K562 (cell line): Measurements from ENCODE around the gene PATL1. TPM values are rescaled to one million over a fixed set of nuclear protein-coding genes. Genes with fewer than 3 reads are reported as not detected.

ENCODE experiments used
- ATAC-seq: fragments of 200-7000 bp; cut with Tn5 transposase; 3 replicates; pipeline ENCODE4 v1.9.1; 2020; ENCODE audit warnings: moderate library complexity
- BruUV-seq: library from RNA; stranded (reverse); fragments of 400-500 nt; replicated peaks from 2 replicates; lab custom pipeline; 2021; lab: Mats Ljungman, UMichigan
- CTCF ChIA-PET: fragments of 300-600 bp; formaldehyde crosslinking; extraction: SDS; loops from one replicate; lab custom pipeline; 2021; ENCODE audit warnings: low intra/inter-chr PET ratio; lab: Yijun Ruan, JAX
- POLR2A ChIA-PET: fragments of 300-600, 350-650 bp; sonication (Branson Sonifier 250); formaldehyde crosslinking; extraction: SDS; loops from one replicate; lab custom pipeline; 2021; ENCODE audit warnings: antibody characterized with exemption, inconsistent platforms; lab: Yijun Ruan, JAX
- DNase-seq, 4 experiments: peaks; one replicate each; pipeline versions ENCODE4 v3.0.0 to v3.0.0-alpha.2; 2011 to 2018; ENCODE audit warnings: low spot score in 3 of 4, mixed read lengths in 3 of 4; ENCODE audit errors: extremely low read depth in 1 of 4
- FAIRE-seq: peaks from 2 replicates; lab custom pipeline; 2011; peaks lifted over from hg19 to GRCh38; lab: Jason Lieb, UNC
- H2AFZ ChIP-seq: 2 replicates; pipeline ENCODE4 v1.6.0; 2011; ENCODE audit warnings: low read depth, low read length, control low read depth, inconsistent platforms
- H3K27ac ChIP-seq: fragments of 200-600 bp; 3 replicates; pipeline ENCODE4 v1.8.0; 2011; ENCODE audit warnings: low read depth, mild to moderate bottlenecking, control low read depth, inconsistent platforms, low read length, moderate library complexity, mixed read lengths; ENCODE audit errors: extremely low read depth
- H3K27me3 ChIP-seq, 2 experiments: fragments of 300-600 bp in 1 of 2; 2 replicates in 1 of 2; 3 replicates in 1 of 2; pipeline versions ENCODE4 v1.6.0 to v1.8.0; 2011; ENCODE audit warnings: inconsistent platforms in 2 of 2, low read length in 2 of 2, mild to moderate bottlenecking in 1 of 2, mixed read lengths in 1 of 2, moderate library complexity in 1 of 2; ENCODE audit not compliant: control insufficient read depth in 2 of 2, insufficient read depth in 2 of 2
- H3K36me3 ChIP-seq: fragments of 300-600 bp; 3 replicates; pipeline ENCODE4 v1.8.0; 2011; ENCODE audit warnings: mild to moderate bottlenecking, low read length, inconsistent platforms; ENCODE audit not compliant: control insufficient read depth, insufficient read depth
- H3K4me1 ChIP-seq, 2 experiments: fragments of 200-600 bp in 1 of 2; replicated peaks in 1 of 2; 2 replicates in 1 of 2; 3 replicates in 1 of 2; pipeline versions ENCODE4 v1.5.1 to v1.8.0; 2011; ENCODE audit warnings: inconsistent platforms in 2 of 2, low read length in 2 of 2, mild to moderate bottlenecking in 1 of 2, mixed read lengths in 1 of 2, moderate library complexity in 1 of 2; ENCODE audit not compliant: control insufficient read depth in 2 of 2, insufficient read depth in 2 of 2
- H3K4me2 ChIP-seq: 2 replicates; pipeline ENCODE4 v1.6.1; 2011; ENCODE audit warnings: low read length, control low read depth, inconsistent platforms, mixed read lengths; ENCODE audit not compliant: insufficient read depth
- H3K4me3 ChIP-seq: fragments of 200-600 bp; sonication (generic), shearing (Covaris generic); 2 replicates; pipeline ENCODE4 v1.5.1; 2016; ENCODE audit warnings: control low read depth, inconsistent platforms
- H3K79me2 ChIP-seq: fragments of 200-600 bp; 3 replicates; pipeline ENCODE4 v1.8.0; 2011; ENCODE audit warnings: low read length, inconsistent platforms; ENCODE audit not compliant: control insufficient read depth, insufficient read depth
- H3K9ac ChIP-seq, 2 experiments: 2 replicates each; pipeline versions ENCODE4 v1.6.0 to v1.6.1; 2011; ENCODE audit warnings: low read depth in 2 of 2, low read length in 2 of 2, control low read depth in 1 of 2, inconsistent platforms in 1 of 2, mild to moderate bottlenecking in 1 of 2, mixed read lengths in 1 of 2; ENCODE audit not compliant: insufficient read depth in 1 of 2
- H3K9me1 ChIP-seq: one replicate; pipeline ENCODE4 v1.6.0; 2011; ENCODE audit warnings: inconsistent platforms, mild to moderate bottlenecking, low read length, moderate library complexity; ENCODE audit not compliant: control insufficient read depth, insufficient read depth
- H3K9me3 ChIP-seq: replicated peaks from 2 replicates; pipeline ENCODE4 v1.5.1; 2011; ENCODE audit warnings: low read depth, low read length, inconsistent platforms; ENCODE audit not compliant: control insufficient read depth, insufficient read depth
- H4K20me1 ChIP-seq: replicated peaks from 2 replicates; pipeline ENCODE4 v1.6.1; 2011; ENCODE audit warnings: low read length, inconsistent platforms, mixed read lengths; ENCODE audit not compliant: control insufficient read depth, insufficient read depth
- ATF1 ChIP-seq, 2 experiments: fragments of 450-650 bp in 1 of 2; IDR thresholded peaks; 2 replicates each; pipeline ENCODE4 v1.6.1; 2016; ENCODE audit warnings: missing compliant biosample characterization in 1 of 2, missing genetic modification characterization in 1 of 2
- ATF3 ChIP-seq, 2 experiments: fragments of 450-650 bp in 1 of 2; sonication (generic) in 1 of 2; formaldehyde crosslinking in 1 of 2; IDR thresholded peaks in 1 of 2; conservative IDR thresholded peaks in 1 of 2; 2 replicates each; pipeline versions ENCODE4 v1.6.1 to v1.8.1; 2016 to 2023; ENCODE audit warnings: mild to moderate bottlenecking in 2 of 2, moderate library complexity in 2 of 2, inconsistent platforms in 1 of 2, missing genetic modification reagents in 1 of 2
- CSDE1 ChIP-seq, 2 experiments: fragments of 450-650 bp; IDR thresholded peaks; 2 replicates each; pipeline ENCODE4 v1.6.1; 2016; ENCODE audit warnings: mild to moderate bottlenecking in 1 of 2
- FOXJ3 ChIP-seq: sonication (generic); formaldehyde crosslinking; IDR thresholded peaks from 2 replicates; pipeline ENCODE4 v1.4.0; 2020; ENCODE audit warnings: mild to moderate bottlenecking, missing genetic modification reagents
- GTF2A2 ChIP-seq: IDR thresholded peaks from 2 replicates; pipeline ENCODE4 v1.6.1; 2016; ENCODE audit warnings: mild to moderate bottlenecking, missing genetic modification characterization, missing compliant biosample characterization
- ID3 ChIP-seq, 2 experiments: fragments of 250-450 bp in 1 of 2; fragments of 450-650 bp in 1 of 2; sonication (Bioruptor Pico) in 1 of 2; IDR thresholded peaks; 2 replicates each; pipeline versions ENCODE4 v1.6.1 to v1.8.0; 2016 to 2021; ENCODE audit warnings: mild to moderate bottlenecking in 2 of 2, moderate library complexity in 2 of 2, missing compliant biosample characterization in 1 of 2, missing genetic modification characterization in 1 of 2
- KDM1A ChIP-seq, 2 experiments: fragments of 450-650 bp; IDR thresholded peaks; 2 replicates each; pipeline ENCODE4 v1.6.1; 2016; ENCODE audit warnings: mild to moderate bottlenecking in 2 of 2
- KLF16 ChIP-seq: IDR thresholded peaks from 2 replicates; pipeline ENCODE4 v1.6.1; 2016; ENCODE audit warnings: antibody characterized with exemption
- NKRF ChIP-seq: fragments of 450-650 bp; IDR thresholded peaks from 2 replicates; pipeline ENCODE4 v1.6.1; 2016; ENCODE audit warnings: borderline replicate concordance
- RBM14 ChIP-seq: fragments of 200-400 bp; formaldehyde crosslinking; IDR thresholded peaks from 2 replicates; pipeline ENCODE4 v1.6.1; 2018; ENCODE audit warnings: low read depth, mild to moderate bottlenecking, low read length, moderate library complexity, borderline replicate concordance; ENCODE audit not compliant: insufficient read depth
- RNF2 ChIP-seq: sonication (generic); IDR thresholded peaks from 2 replicates; pipeline ENCODE4 v1.6.1; 2016
- TEAD4 ChIP-seq, 2 experiments: sonication (generic) in 1 of 2; formaldehyde crosslinking in 1 of 2; IDR thresholded peaks; 2 replicates each; pipeline versions ENCODE4 v1.6.1 to v1.8.0; 2012 to 2022; ENCODE audit warnings: borderline replicate concordance in 1 of 2, inconsistent platforms in 1 of 2, low read length in 1 of 2, mild to moderate bottlenecking in 1 of 2, missing genetic modification reagents in 1 of 2
- TRIM24 ChIP-seq, 2 experiments: fragments of 450-650 bp; IDR thresholded peaks; 2 replicates each; pipeline ENCODE4 v1.6.1; 2016
- ZBTB12 ChIP-seq: fragments of 250-450 bp; sonication (Bioruptor Pico); IDR thresholded peaks from 2 replicates; pipeline ENCODE4 v1.4.0; 2020
- ZNF696 ChIP-seq: fragments of 250-450 bp; sonication (Bioruptor Pico); conservative IDR thresholded peaks from 2 replicates; pipeline ENCODE4 v1.4.0; 2020; ENCODE audit warnings: mild to moderate bottlenecking, moderate library complexity
- WGBS: fragments of 100-300 bp; shearing (Covaris generic); methylation state at CpG from one replicate; pipeline ENCODE4 v1.1.6; 2016; ENCODE audit warnings: low coverage, mixed read lengths; ENCODE audit not compliant: insufficient coverage; ENCODE audit errors: missing lambda C conversion rate; 5-methylcytosine and 5-hydroxymethylcytosine counted together
- in situ Hi-C: fragments of 300-500 bp; cut with MboI; formaldehyde crosslinking; loops from 4 replicates; pipeline ENCODE4 v1.15.0; 2018; ENCODE audit warnings: inconsistent platforms, mixed read lengths
- intact Hi-C: fragments of 100-400 bp; cut with micrococcal nuclease; formaldehyde crosslinking; loops from 2 replicates; pipeline ENCODE4 v1.14.2; 2022
- polyA plus RNA-seq, 8 experiments: library from polyadenylated mRNA; depleted of rRNA in 4 of 8; stranded (reverse) in 5 of 8; unstranded in 3 of 8; fragments of >200 nt; fragmentation: Nextera tagmentation in 2 of 8; fragmentation: Illumina TruSeq in 1 of 8; extraction: Ambion mirVana in 2 of 8; extraction: Trizol in 1 of 8; gene quantifications; 2 replicates each; pipeline versions ENCODE4 v1.2.1 to v1.2.3, GENCODE V29; 2011 to 2014; ENCODE audit warnings: inconsistent platforms in 1 of 8, missing spikeins in 1 of 8
- total RNA-seq, 7 experiments: library from RNA; depleted of rRNA in 6 of 7; stranded (reverse); fragments of >200 nt in 6 of 7; fragmentation: Illumina TruSeq in 2 of 7; extraction: Trizol in 2 of 7; gene quantifications; 2 replicates each; pipeline versions ENCODE4 v1.2.1 to v1.2.3, GENCODE V29; 2011 to 2021; ENCODE audit warnings: low replicate concordance in 1 of 7

The PATL1 gene
- total and polyA plus RNA-seq, 9 of the 15 experiments (the other 6 are each of a cell fraction or from before 2014, with no cell fraction given), result 3.2 to 48.0 (median 16.4) TPM

- WGBS, result under 1% methylated on average over 5 of the region's 5 CpGs
- H2AFZ ChIP-seq, result no peak overlapping the region
- no peaks in the 10 kb centered on the region for H3K36me3 ChIP-seq
- no peaks in the 10 kb centered on the region for H3K27me3 ChIP-seq
- H4K20me1 ChIP-seq, result no peaks in the 10 kb centered on the region
- peak overlapping the region; percentile 46; the same call in 1 of the 3 replicates for H3K27ac ChIP-seq
- H3K79me2 ChIP-seq, result no peaks in the 10 kb centered on the region
- H3K4me2 ChIP-seq, result no peak overlapping the region; the same call in 1 of the 2 replicates
- ChIA-PET POLR2A (interaction anchor here (0.6 kb wide), 2 partner anchors 52 to 497 kb away, joined by 3 read pairs; no protein-coding TSS in a partner anchor), CTCF (no interaction called here)
- H3K9me1 ChIP-seq, result no peaks in the 10 kb centered on the region
- H3K9me3 ChIP-seq, result no peaks in the 10 kb centered on the region; the same call in 1 of the 2 replicates
- peak; percentile 93 for FAIRE-seq
- H3K4me1 ChIP-seq, result peaks cover 0 to 15% of the 10 kb centered on the region in 2 experiments; a peak in 3 of 5 replicates
- in situ Hi-C loops, result no loop called here
- peak; percentile 89 for ATAC-seq
- no peak overlapping the region for H3K9ac ChIP-seq
- no peak overlapping the region for H3K4me3 ChIP-seq
- intact Hi-C loops, result loop anchor here (5.0 kb wide), 1 partner anchor 46 kb away; no protein-coding TSS in a partner anchor
- BruUV-seq, result no TSS peak
- peak; percentile 48 to 91 (median 62) for DNase-seq
- TF ChIP-seq TRIM24 (IDR thresholded peaks at IDR 0.05) (peak; percentile 98 to 99), ZNF696 (no peak), ZBTB12 (0 out of 2 replicates have a peak, but pooled peaks have one; percentile 19), KDM1A (IDR thresholded peaks at IDR 0.05) (peak; percentile 99), KLF16 (peak; percentile 98), FOXJ3 (CRISPR knock-in tag) (no peak), GTF2A2 (tag) (no peak), TEAD4 (IDR thresholded peaks at IDR 0.05; ENCODE audit: low read length) (peak; percentile 99), TEAD4 (CRISPR knock-in tag; IDR thresholded peaks at IDR 0.05; ENCODE audit: borderline replicate concordance) (no peak), RNF2 (peak; percentile 84), ATF3 (IDR thresholded peaks at IDR 0.05) (peak; percentile 82), ATF3 (CRISPR knock-in tag; conservative IDR thresholded peaks at IDR 0.05) (no peak), CSDE1 (IDR thresholded peaks at IDR 0.05) (no peak; a peak in 1 of 4 replicates), ID3 (CRISPR knock-in tag; IDR thresholded peaks at IDR 0.05) (no peak), ID3 (tag; IDR thresholded peaks at IDR 0.05) (peak; percentile 41; the same call in 1 of the 2 replicates), RBM14 (no peak), NKRF (no peak), ATF1 (CRISPR knock-in tag; IDR thresholded peaks at IDR 0.05) (no peak), ATF1 (tag; IDR thresholded peaks at IDR 0.05) (peak; percentile 49; the same call in 1 of the 2 replicates)
Measured at GRCh38 chr11:59706518-59707285, 37.9 kb upstream of the PATL1 start.
